Left lobe of liver (tissue), 2 donors: ENCODE measurements around the gene GPR180. TPM values are rescaled to one million over a fixed set of nuclear protein-coding genes. Genes with fewer than 3 reads are reported as not detected.

ENCODE experiments used
- ATAC-seq: fragments of 200-7000 bp; cut with Tn5 transposase; one replicate; pipeline ENCODE4 v1.9.1; 2020; ENCODE audit warnings: mild to moderate bottlenecking, moderate library complexity
- DNase-seq: peaks from one replicate; pipeline ENCODE4 v3.0.0-alpha.2; 2020; ENCODE audit warnings: low spot score
- total RNA-seq: library from RNA; stranded (reverse); gene quantifications from one replicate; pipeline ENCODE4 v1.2.1, GENCODE V29; 2021
- donor health status: DM: no; HTN: no; CAD: no; lungs with moderate emphysema.
- donor health status: DM: no; HTN: yes; CAD: no.

Gene GPR180
- total RNA-seq, 1 donor from 2014 or later = 4.7 TPM

GRCh38 chr13:94640721-94641120, 39.1 kb downstream of the GPR180 start:
- DNase-seq = no peak
- no peak for ATAC-seq

GRCh38 chr13:94641409-94641941, 39.8 kb downstream of the GPR180 start:
- ATAC-seq (no peak), DNase-seq (no peak)

- no peak for ATAC-seq
- DNase-seq = no peak
Measured at GRCh38 chr13:94646904-94647303, 45.2 kb downstream of the GPR180 start.

GRCh38 chr13:94656176-94656575, 54.5 kb downstream of the GPR180 start:
- no peak for ATAC-seq
- no peak for DNase-seq

GRCh38 chr13:94656766-94657165, 55.1 kb downstream of the GPR180 start:
- ATAC-seq (no peak), DNase-seq (no peak)

GRCh38 chr13:94657167-94657566, 55.5 kb downstream of the GPR180 start:
- no peak for DNase-seq
- no peak for ATAC-seq

GRCh38 chr13:94658926-94659597, 57.4 kb downstream of the GPR180 start:
- ATAC-seq (no peak), DNase-seq (no peak)

- DNase-seq = no peak
Measured at GRCh38 chr13:94659598-94659946, 57.9 kb downstream of the GPR180 start.

GRCh38 chr13:94660695-94661326, 59.2 kb downstream of the GPR180 start:
- DNase-seq (no peak), ATAC-seq (no peak)

More at GRCh38 chr13:94659598-94659946, 57.9 kb downstream of the GPR180 start:
- no peak for ATAC-seq

- ATAC-seq (no peak), DNase-seq (no peak)
Measured at GRCh38 chr13:94661406-94661805, 59.7 kb downstream of the GPR180 start.

- DNase-seq = no peak
Measured at GRCh38 chr13:94662274-94662945, 60.8 kb downstream of the GPR180 start.

GRCh38 chr13:94664889-94665288, 63.2 kb downstream of the GPR180 start:
- DNase-seq (no peak), ATAC-seq (no peak)

More at GRCh38 chr13:94662274-94662945, 60.8 kb downstream of the GPR180 start:
- ATAC-seq = no peak

- ATAC-seq = no peak
- no peak for DNase-seq
Measured at GRCh38 chr13:94666065-94666464, 64.4 kb downstream of the GPR180 start.

GRCh38 chr13:94667190-94667589, 65.5 kb downstream of the GPR180 start:
- no peak for ATAC-seq

GRCh38 chr13:94672400-94672799, 70.7 kb downstream of the GPR180 start:
- ATAC-seq = no peak

More at GRCh38 chr13:94667190-94667589, 65.5 kb downstream of the GPR180 start:
- no peak for DNase-seq

GRCh38 chr13:94673851-94674250, 72.2 kb downstream of the GPR180 start:
- no peak for ATAC-seq
- DNase-seq = no peak

More at GRCh38 chr13:94672400-94672799, 70.7 kb downstream of the GPR180 start:
- DNase-seq = no peak

GRCh38 chr13:94674609-94675348, 73.1 kb downstream of the GPR180 start:
- ATAC-seq (peak; percentile 85), DNase-seq (peak; percentile 53)

- ATAC-seq = no peak
- DNase-seq = no peak
Measured at GRCh38 chr13:94677799-94678198, 76.1 kb downstream of the GPR180 start.

GRCh38 chr13:94678845-94679244, 77.2 kb downstream of the GPR180 start:
- ATAC-seq (no peak), DNase-seq (no peak)

GRCh38 chr13:94679614-94680013, 78.0 kb downstream of the GPR180 start:
- ATAC-seq = no peak
- DNase-seq = no peak

- ATAC-seq (no peak), DNase-seq (no peak)
Measured at GRCh38 chr13:94682229-94682628, 80.6 kb downstream of the GPR180 start.
